ENCODE data around the gene TM2D3.

Gene TM2D3

GRCh38 chr15:101599091-101599490 lies 53.1 kb downstream of the TM2D3 start:
- DNase-seq: no peak

DNA sequence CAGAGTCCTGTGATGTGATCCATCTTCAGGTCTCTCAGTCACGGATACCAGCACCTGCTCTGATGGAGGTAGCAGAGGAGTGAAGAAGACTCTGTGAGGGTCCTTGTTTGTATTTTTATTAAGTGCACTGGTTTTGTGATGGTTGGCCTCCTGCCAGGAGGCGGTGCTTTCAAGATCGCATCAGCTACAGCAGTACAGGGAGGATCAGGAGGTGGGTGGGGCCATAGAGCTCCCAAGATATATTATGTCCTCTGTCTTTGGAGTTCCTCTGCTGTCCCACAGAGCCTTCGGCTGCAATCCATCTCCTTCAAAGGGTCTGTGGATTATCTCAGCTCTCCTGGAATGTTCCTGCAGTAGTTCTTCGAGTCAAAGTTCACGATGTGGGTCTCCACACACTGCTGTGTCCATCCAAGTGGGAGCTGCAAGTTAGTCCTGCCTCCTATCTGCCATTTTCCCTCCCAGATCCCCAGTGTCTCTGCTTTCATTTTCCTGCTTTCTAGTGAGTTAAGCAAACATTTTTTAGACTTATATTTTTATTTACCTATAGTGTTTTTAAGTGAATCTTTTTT lies 54.7 kb downstream of the TM2D3 start:
- no peak for DNase-seq

- no peak for DNase-seq
Measured at GRCh38 chr15:101596633-101597032, 55.5 kb downstream of the TM2D3 start.

All from T1000 (cell line).